ENCODE data around the gene PDXK. TPM values are rescaled to one million over a fixed set of nuclear protein-coding genes. Genes with fewer than 3 reads are reported as not detected.

The PDXK gene
- total and polyA plus RNA-seq, 10 of the 15 experiments (the other 5 are each of a cell fraction or from before 2014, with no cell fraction given): 3.7 to 141 (median 60.0) TPM

DNA sequence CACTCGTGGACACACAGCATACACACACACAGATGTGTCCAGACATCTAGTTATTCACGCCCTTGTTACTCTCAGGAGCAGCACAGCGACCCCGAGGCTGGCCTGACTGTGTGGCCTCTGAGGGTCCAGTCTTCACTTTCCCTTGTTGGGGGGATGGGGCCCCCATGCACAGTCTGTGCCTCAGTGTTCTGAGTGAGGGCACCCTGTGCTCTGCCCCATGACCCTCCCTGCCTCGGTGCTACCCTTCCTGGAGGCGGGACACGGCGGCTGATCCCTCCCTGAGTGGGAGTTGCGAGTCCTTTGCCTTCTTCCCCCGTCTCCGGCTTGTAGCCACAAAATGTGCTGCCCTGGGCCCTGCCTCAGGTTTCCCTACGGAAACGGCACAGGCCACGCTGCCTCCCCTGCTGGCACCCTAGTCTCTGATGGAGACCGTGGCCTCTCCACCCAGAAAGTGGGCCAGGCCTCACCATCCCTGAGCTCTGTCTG, 48.6 kb downstream of the PDXK start:
- CTCF ChIA-PET: no interaction called here
- in situ Hi-C loops (cut with MboI): no loop called here
- Histone ChIP-seq H2AFZ (ENCODE audit: control insufficient read depth, low read depth, low read length) (no peak overlapping the region), H3K9ac (ENCODE audit: control insufficient read depth, insufficient read depth, low read length) (no peak overlapping the region), H3K27ac (ENCODE audit: control insufficient read depth, insufficient read depth) (no peak overlapping the region), H3K4me3 (no peak overlapping the region), H3K36me3 (ENCODE audit: control insufficient read depth in 2 of 2, insufficient read depth in 2 of 2, low read length in 1 of 2) (no peaks in the 10 kb centered on the region), H3K27me3 (replicated peaks in 1 of 2; ENCODE audit: control insufficient read depth in 2 of 2, insufficient read depth in 2 of 2, low read length in 1 of 2) (no peaks in the 10 kb centered on the region), H4K20me1 (ENCODE audit: control insufficient read depth, insufficient read depth) (no peaks in the 10 kb centered on the region), H3K79me2 (ENCODE audit: control insufficient read depth, insufficient read depth, low read length) (no peaks in the 10 kb centered on the region), H3K4me2 (ENCODE audit: control insufficient read depth, insufficient read depth) (no peak overlapping the region), H3K9me3 (replicated peaks; ENCODE audit: control insufficient read depth, insufficient read depth, low read length) (peaks cover 2% of the 10 kb centered on the region; the same call in 1 of the 3 replicates), H3K4me1 (ENCODE audit: control insufficient read depth, insufficient read depth, low read length) (no peaks in the 10 kb centered on the region; the same call in 1 of the 2 replicates)
- WGBS (ENCODE audit: insufficient coverage, insufficient replicate concordance, low lambda C conversion rate, missing lambda C conversion rate): 85% methylated on average over 15 of the region's 15 CpGs
- no TSS peak for BruUV-seq (replicated peaks)
- TF ChIP-seq NRF1 (conservative IDR thresholded peaks at IDR 0.05; ENCODE audit: low read depth, low read length): no peak
- no peak for TF ChIP-seq MEF2A (IDR thresholded peaks at IDR 0.05; ENCODE audit: insufficient read depth, low read depth, low read length)
- intact Hi-C loops (cut with micrococcal nuclease; ENCODE audit: unreplicated experiment): no loop called here
- DNase-seq (ENCODE audit: low read depth, low spot score) (no peak), ATAC-seq (no peak), FAIRE-seq (no peak)
- POLR2A ChIA-PET: no interaction called here
- RAD21 ChIA-PET (ENCODE audit: unreplicated experiment): no interaction called here
- SMC1A ChIA-PET (ENCODE audit: uncharacterized antibody, unreplicated experiment): no interaction called here

DNA sequence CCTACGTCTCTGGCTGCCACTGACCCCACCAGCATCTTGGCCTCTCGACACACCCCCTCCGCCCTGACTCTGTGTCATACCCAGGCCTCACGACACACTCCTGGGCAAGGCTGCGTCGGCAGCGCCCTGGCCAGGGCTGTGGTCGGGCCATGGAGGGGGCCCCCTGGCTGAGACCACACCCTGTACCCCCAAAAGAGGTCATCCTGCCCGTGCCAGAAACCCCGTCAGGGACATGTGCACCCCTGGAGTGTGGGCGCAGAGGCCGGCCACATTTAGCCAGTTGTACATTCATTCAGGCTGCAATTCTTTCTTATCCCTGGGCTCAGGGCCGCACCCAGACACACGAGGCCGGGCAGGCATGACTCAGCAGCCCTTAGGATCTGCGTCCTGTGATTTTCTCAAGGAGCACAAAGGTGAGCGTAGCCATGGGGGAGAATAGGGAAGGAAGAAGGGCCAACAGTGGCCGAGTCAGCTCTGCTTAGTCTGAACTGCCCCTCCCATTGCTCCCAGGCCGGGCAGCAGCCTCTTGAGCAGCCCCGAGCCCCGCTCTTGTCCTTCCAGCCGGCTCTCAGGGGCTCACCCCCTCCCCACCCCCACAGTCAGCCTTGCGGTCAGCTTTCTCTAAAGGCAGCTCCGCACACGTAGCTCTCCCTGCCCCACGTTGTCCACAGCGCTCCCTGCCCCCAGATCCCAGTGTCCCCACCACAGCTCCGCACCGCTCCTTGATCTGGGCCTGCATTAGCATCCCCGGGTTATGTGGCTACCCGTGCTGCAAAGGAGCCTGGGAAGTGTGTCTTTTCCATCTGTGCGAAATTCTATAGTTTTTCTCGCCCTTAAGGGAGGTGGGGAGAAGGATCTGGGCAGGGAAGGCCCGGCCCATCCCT, 49.3 kb downstream of the PDXK start:
- Histone ChIP-seq H3K4me3 (no peak overlapping the region), H3K4me1 (ENCODE audit: control insufficient read depth, insufficient read depth, low read length) (no peaks in the 10 kb centered on the region; the same call in 1 of the 2 replicates), H3K79me2 (ENCODE audit: control insufficient read depth, insufficient read depth, low read length) (no peaks in the 10 kb centered on the region), H3K27ac (ENCODE audit: control insufficient read depth, insufficient read depth) (no peak overlapping the region), H3K36me3 (ENCODE audit: control insufficient read depth in 2 of 2, insufficient read depth in 2 of 2, low read length in 1 of 2) (no peaks in the 10 kb centered on the region), H2AFZ (ENCODE audit: control insufficient read depth, low read depth, low read length) (no peak overlapping the region), H4K20me1 (ENCODE audit: control insufficient read depth, insufficient read depth) (no peaks in the 10 kb centered on the region), H3K9me3 (replicated peaks; ENCODE audit: control insufficient read depth, insufficient read depth, low read length) (peaks cover 2% of the 10 kb centered on the region; the same call in 1 of the 3 replicates), H3K27me3 (replicated peaks in 1 of 2; ENCODE audit: control insufficient read depth in 2 of 2, insufficient read depth in 2 of 2, low read length in 1 of 2) (no peaks in the 10 kb centered on the region), H3K9ac (ENCODE audit: control insufficient read depth, insufficient read depth, low read length) (no peak overlapping the region), H3K4me2 (ENCODE audit: control insufficient read depth, insufficient read depth) (no peak overlapping the region)
- WGBS (ENCODE audit: insufficient coverage, insufficient replicate concordance, low lambda C conversion rate, missing lambda C conversion rate): 62% methylated on average over 32 of the region's 34 CpGs
- TF ChIP-seq, protein P1, sequence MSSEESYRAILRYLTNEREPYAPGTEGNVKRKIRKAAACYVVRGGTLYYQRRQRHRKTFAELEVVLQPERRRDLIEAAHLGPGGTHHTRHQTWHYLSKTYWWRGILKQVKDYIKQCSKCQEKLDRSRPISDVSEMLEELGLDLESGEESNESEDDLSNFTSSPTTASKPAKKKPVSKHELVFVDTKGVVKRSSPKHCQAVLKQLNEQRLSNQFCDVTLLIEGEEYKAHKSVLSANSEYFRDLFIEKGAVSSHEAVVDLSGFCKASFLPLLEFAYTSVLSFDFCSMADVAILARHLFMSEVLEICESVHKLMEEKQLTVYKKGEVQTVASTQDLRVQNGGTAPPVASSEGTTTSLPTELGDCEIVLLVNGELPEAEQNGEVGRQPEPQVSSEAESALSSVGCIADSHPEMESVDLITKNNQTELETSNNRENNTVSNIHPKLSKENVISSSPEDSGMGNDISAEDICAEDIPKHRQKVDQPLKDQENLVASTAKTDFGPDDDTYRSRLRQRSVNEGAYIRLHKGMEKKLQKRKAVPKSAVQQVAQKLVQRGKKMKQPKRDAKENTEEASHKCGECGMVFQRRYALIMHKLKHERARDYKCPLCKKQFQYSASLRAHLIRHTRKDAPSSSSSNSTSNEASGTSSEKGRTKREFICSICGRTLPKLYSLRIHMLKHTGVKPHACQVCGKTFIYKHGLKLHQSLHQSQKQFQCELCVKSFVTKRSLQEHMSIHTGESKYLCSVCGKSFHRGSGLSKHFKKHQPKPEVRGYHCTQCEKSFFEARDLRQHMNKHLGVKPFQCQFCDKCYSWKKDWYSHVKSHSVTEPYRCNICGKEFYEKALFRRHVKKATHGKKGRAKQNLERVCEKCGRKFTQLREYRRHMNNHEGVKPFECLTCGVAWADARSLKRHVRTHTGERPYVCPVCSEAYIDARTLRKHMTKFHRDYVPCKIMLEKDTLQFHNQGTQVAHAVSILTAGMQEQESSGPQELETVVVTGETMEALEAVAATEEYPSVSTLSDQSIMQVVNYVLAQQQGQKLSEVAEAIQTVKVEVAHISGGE (CRISPR knock-in tag; IDR thresholded peaks at IDR 0.05): no peak
- TF ChIP-seq, protein P2, sequence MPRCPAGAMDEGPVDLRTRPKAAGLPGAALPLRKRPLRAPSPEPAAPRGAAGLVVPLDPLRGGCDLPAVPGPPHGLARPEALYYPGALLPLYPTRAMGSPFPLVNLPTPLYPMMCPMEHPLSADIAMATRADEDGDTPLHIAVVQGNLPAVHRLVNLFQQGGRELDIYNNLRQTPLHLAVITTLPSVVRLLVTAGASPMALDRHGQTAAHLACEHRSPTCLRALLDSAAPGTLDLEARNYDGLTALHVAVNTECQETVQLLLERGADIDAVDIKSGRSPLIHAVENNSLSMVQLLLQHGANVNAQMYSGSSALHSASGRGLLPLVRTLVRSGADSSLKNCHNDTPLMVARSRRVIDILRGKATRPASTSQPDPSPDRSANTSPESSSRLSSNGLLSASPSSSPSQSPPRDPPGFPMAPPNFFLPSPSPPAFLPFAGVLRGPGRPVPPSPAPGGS (IDR thresholded peaks at IDR 0.05; ENCODE audit: borderline replicate concordance, insufficient read depth, low read depth, low read length, poor library complexity, severe bottlenecking): peak; percentile 38
- TF ChIP-seq POLR2A (IDR thresholded peaks at IDR 0.05; ENCODE audit: low read depth, low read length) (0 out of 2 replicates have a peak, but pooled peaks have one; percentile 27), RB1 (IDR thresholded peaks at IDR 0.05; ENCODE audit: borderline replicate concordance) (no peak)
- POLR2A ChIA-PET: no interaction called here
- ATAC-seq (no peak), DNase-seq (ENCODE audit: low read depth, low spot score) (no peak), FAIRE-seq (no peak)
- SMC1A ChIA-PET (ENCODE audit: uncharacterized antibody, unreplicated experiment): no interaction called here
- RAD21 ChIA-PET (ENCODE audit: unreplicated experiment): no interaction called here
- CTCF ChIA-PET: no interaction called here
- intact Hi-C loops (cut with micrococcal nuclease; ENCODE audit: unreplicated experiment): no loop called here
- in situ Hi-C loops (cut with MboI): no loop called here
- BruUV-seq (replicated peaks): no TSS peak

Measured in GM12878 (cell line).